Bronchus fibroblast of lung (primary cell): ENCODE measurements around the gene PDE12. TPM values are rescaled to one million over a fixed set of nuclear protein-coding genes. Genes with fewer than 3 reads are reported as not detected.

Source experiments
- total RNA-seq: library from RNA; depleted of rRNA; stranded (reverse); fragments of >200 nt; gene quantifications from 2 replicates; pipeline ENCODE4 v1.2.3, GENCODE V29; 2015

Gene PDE12
- 15.1 and 16.5 TPM in 2 replicates for total RNA-seq

GRCh38 chr3:57555738-57556458 lies at the start of gene PDE12:
Gene PDE12, plus strand, starts transcription at chr3:57556274. Its CDS starts 106 bp downstream, at chr3:57556380.

GRCh38 chr3:57544181-57545125 lies 11.6 kb upstream of the PDE12 start, which contains the start of gene DNAH12:
Gene DNAH12, minus strand, starts transcription at chr3:57544344. Its CDS starts 1,474 bp downstream, at chr3:57542870.

GRCh38 chr3:57597127-57597923 lies 41.3 kb downstream of the PDE12 start, which contains the start of gene ARF4:
Gene ARF4, minus strand, starts transcription at chr3:57597344. Its CDS starts 204 bp downstream, at chr3:57597140.

Other genes with a start within 250 kb of the PDE12 start
- under 0.01 TPM in 1 of 2 replicates, not detected in the other for gene DNAH12, start 11.9 kb upstream of the PDE12 start, total RNA-seq
- 185 and 214 TPM in 2 replicates for gene ARF4, start 41.1 kb downstream of the PDE12 start, total RNA-seq
- gene DENND6A, start 136.8 kb downstream of the PDE12 start, total RNA-seq, result 8.2 and 8.4 TPM in 2 replicates
- gene SLMAP, start 200.0 kb downstream of the PDE12 start, total RNA-seq, result 17.1 and 23.0 TPM in 2 replicates